Endodermal cell (in vitro differentiated cells): Measurements from ENCODE around the gene GNB1L. TPM values are rescaled to one million over a fixed set of nuclear protein-coding genes. Genes with fewer than 3 reads are reported as not detected.

Source experiments
- DNase-seq: peaks from one replicate; pipeline ENCODE4 v3.0.0-alpha.2; 2017
- H3K27ac ChIP-seq: 2 replicates; pipeline ENCODE4 v1.5.1; 2013; ENCODE audit warnings: mild to moderate bottlenecking, low read depth, low read length, moderate library complexity
- H3K27me3 ChIP-seq: 2 replicates; pipeline ENCODE4 v1.6.1; 2013; ENCODE audit warnings: mild to moderate bottlenecking, low read length, moderate library complexity; ENCODE audit not compliant: insufficient read depth, control insufficient read depth, poor library complexity, severe bottlenecking
- H3K36me3 ChIP-seq: 2 replicates; pipeline ENCODE4 v1.7.0; 2013; ENCODE audit warnings: mild to moderate bottlenecking, low read length, moderate library complexity; ENCODE audit not compliant: control insufficient read depth, insufficient read depth
- H3K4me1 ChIP-seq: one replicate; pipeline ENCODE4 v1.7.0; 2013; ENCODE audit warnings: low read length; ENCODE audit not compliant: control insufficient read depth, insufficient read depth
- H3K4me3 ChIP-seq: 2 replicates; pipeline ENCODE4 v1.5.1; 2013; ENCODE audit warnings: mild to moderate bottlenecking, low read length, moderate library complexity
- H3K9ac ChIP-seq: 2 replicates; pipeline ENCODE4 v1.6.1; 2013; ENCODE audit warnings: mild to moderate bottlenecking, low read length, moderate library complexity; ENCODE audit not compliant: poor library complexity, severe bottlenecking; ENCODE audit errors: extremely low read depth
- H3K9me3 ChIP-seq: 2 replicates; pipeline ENCODE4 v1.6.1; 2013; ENCODE audit warnings: mild to moderate bottlenecking, low read length, moderate library complexity; ENCODE audit not compliant: control insufficient read depth
- H3K27ac Mint-ChIP-seq: 2 replicates; pipeline ENCODE4 v1.8.0; 2020; ENCODE audit warnings: mixed read lengths
- H3K27me3 Mint-ChIP-seq: 2 replicates; pipeline ENCODE4 v1.8.0; 2021; ENCODE audit warnings: mild to moderate bottlenecking, mixed read lengths; ENCODE audit not compliant: insufficient read depth
- H3K36me3 Mint-ChIP-seq: 2 replicates; pipeline ENCODE4 v1.8.0; 2020; ENCODE audit warnings: low read depth, mixed read lengths
- H3K4me1 Mint-ChIP-seq: 2 replicates; pipeline ENCODE4 v1.8.0; 2020; ENCODE audit warnings: mixed read lengths
- H3K4me3 Mint-ChIP-seq: 2 replicates; pipeline ENCODE4 v1.8.0; 2020; ENCODE audit warnings: mild to moderate bottlenecking, moderate library complexity, mixed read lengths
- H3K9me3 Mint-ChIP-seq: 2 replicates; pipeline ENCODE4 v1.8.0; 2020; ENCODE audit warnings: mild to moderate bottlenecking, mixed read lengths
- WGBS, 2 experiments: methylation state at CpG; one replicate each; pipeline versions ENCODE4 v1.1.5 to v1.1.7; 2013; ENCODE audit warnings: missing lambda C conversion rate in 2 of 2, mixed read lengths in 1 of 2; ENCODE audit not compliant: insufficient coverage in 1 of 2, insufficient read length in 1 of 2; 5-methylcytosine and 5-hydroxymethylcytosine counted together
- total RNA-seq, 2 donors: library from RNA; stranded (reverse); fragmentation: NEBNext Ultra II Directional in 1 of 2; extraction: Animal tissue kit (Norgen Biotek cat#: 25700) in 1 of 2; gene quantifications; 2 replicates in 1 of 2; 3 replicates in 1 of 2; pipeline ENCODE4 v1.2.1, GENCODE V29; 2021
- TF ChIP-seq, protein P1 (sequence below): fragments of 200-600 bp; sonication (generic); conservative IDR thresholded peaks from 2 replicates; pipeline ENCODE4 v1.5.0; 2021; ENCODE audit warnings: antibody characterized with exemption, mild to moderate bottlenecking

GNB1L gene
- total RNA-seq, 2 donors from 2014 or later, result 9.5 to 12.2 TPM

GRCh38 chr22:19824212-19824925 lies 30.3 kb downstream of the GNB1L start:
- Mint-ChIP-seq H3K36me3 (peaks cover 6% of the 10 kb centered on the region), H3K27ac (no peak overlapping the region), H3K27me3 (no peaks in the 10 kb centered on the region), H3K9me3 (no peaks in the 10 kb centered on the region), H3K4me3 (no peak overlapping the region), H3K4me1 (no peaks in the 10 kb centered on the region)
- DNase-seq, result peak; percentile 37
- Histone ChIP-seq H3K4me1 (no peaks in the 10 kb centered on the region), H3K9ac (no peak overlapping the region), H3K4me3 (no peak overlapping the region), H3K9me3 (peaks cover 8% of the 10 kb centered on the region), H3K27me3 (no peaks in the 10 kb centered on the region), H3K27ac (no peak overlapping the region), H3K36me3 (no peaks in the 10 kb centered on the region)
- WGBS, 2 experiments, result 93 to 96% methylated on average over 14 to 16 of the region's 16 CpGs
- TF ChIP-seq, protein P1, sequence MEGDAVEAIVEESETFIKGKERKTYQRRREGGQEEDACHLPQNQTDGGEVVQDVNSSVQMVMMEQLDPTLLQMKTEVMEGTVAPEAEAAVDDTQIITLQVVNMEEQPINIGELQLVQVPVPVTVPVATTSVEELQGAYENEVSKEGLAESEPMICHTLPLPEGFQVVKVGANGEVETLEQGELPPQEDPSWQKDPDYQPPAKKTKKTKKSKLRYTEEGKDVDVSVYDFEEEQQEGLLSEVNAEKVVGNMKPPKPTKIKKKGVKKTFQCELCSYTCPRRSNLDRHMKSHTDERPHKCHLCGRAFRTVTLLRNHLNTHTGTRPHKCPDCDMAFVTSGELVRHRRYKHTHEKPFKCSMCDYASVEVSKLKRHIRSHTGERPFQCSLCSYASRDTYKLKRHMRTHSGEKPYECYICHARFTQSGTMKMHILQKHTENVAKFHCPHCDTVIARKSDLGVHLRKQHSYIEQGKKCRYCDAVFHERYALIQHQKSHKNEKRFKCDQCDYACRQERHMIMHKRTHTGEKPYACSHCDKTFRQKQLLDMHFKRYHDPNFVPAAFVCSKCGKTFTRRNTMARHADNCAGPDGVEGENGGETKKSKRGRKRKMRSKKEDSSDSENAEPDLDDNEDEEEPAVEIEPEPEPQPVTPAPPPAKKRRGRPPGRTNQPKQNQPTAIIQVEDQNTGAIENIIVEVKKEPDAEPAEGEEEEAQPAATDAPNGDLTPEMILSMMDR, result no peak

GRCh38 chr22:19823902-19824211 lies 30.8 kb downstream of the GNB1L start:
- no peaks in the 10 kb centered on the region for H3K27me3 Mint-ChIP-seq
- TF ChIP-seq, protein P1, result no peak
- H3K36me3 Mint-ChIP-seq, result peaks cover 6% of the 10 kb centered on the region
- H3K27me3 ChIP-seq, result no peaks in the 10 kb centered on the region
- no peak overlapping the region for H3K4me3 ChIP-seq
- H3K4me3 Mint-ChIP-seq, result no peak overlapping the region
- H3K9ac ChIP-seq, result no peak overlapping the region
- H3K4me1 Mint-ChIP-seq, result no peaks in the 10 kb centered on the region
- H3K9me3 Mint-ChIP-seq, result no peaks in the 10 kb centered on the region
- H3K27ac ChIP-seq, result no peak overlapping the region
- no peaks in the 10 kb centered on the region for H3K36me3 ChIP-seq
- peak; percentile 38 for DNase-seq
- 86 to 94% methylated on average over 4 to 9 of the region's 9 CpGs for WGBS, 2 experiments
- H3K27ac Mint-ChIP-seq, result no peak overlapping the region
- H3K4me1 ChIP-seq, result no peaks in the 10 kb centered on the region
- H3K9me3 ChIP-seq, result peaks cover 8% of the 10 kb centered on the region

GRCh38 chr22:19823191-19823901 lies 31.3 kb downstream of the GNB1L start:
- no peak overlapping the region for H3K4me3 Mint-ChIP-seq
- H3K27me3 ChIP-seq, result no peaks in the 10 kb centered on the region
- H3K4me3 ChIP-seq, result no peak overlapping the region
- no peaks in the 10 kb centered on the region for H3K9me3 Mint-ChIP-seq
- peak; percentile 35 for DNase-seq
- WGBS, 2 experiments, result 83 to 86% methylated on average over 4 to 11 of the region's 11 CpGs
- peaks cover 6% of the 10 kb centered on the region for H3K36me3 Mint-ChIP-seq
- H3K27ac ChIP-seq, result no peak overlapping the region
- no peak overlapping the region for H3K9ac ChIP-seq
- H3K4me1 ChIP-seq, result no peaks in the 10 kb centered on the region
- H3K4me1 Mint-ChIP-seq, result no peaks in the 10 kb centered on the region
- no peaks in the 10 kb centered on the region for H3K27me3 Mint-ChIP-seq
- H3K27ac Mint-ChIP-seq, result no peak overlapping the region
- H3K36me3 ChIP-seq, result no peaks in the 10 kb centered on the region
- TF ChIP-seq, protein P1, result no peak
- H3K9me3 ChIP-seq, result peaks cover 8% of the 10 kb centered on the region
